BLaER1 treated with 17β-estradiol and CSF1 and Interleukin-3, amounts not matched to agents 10 nM and 100 nM (cell line): ENCODE results near the gene C7orf25.
A peak's percentile ranks its signal among the peaks of the same experiment; 100 is the strongest.
"Not testable (repeated sequence)": the region's sequence is repeated elsewhere in the genome, so short reads cannot be mapped to it uniquely, and the experiment has no call there.

Experiments
- H3K27ac ChIP-seq, 11 experiments: shearing (Covaris generic); formaldehyde crosslinking; 2 replicates each; pipeline ENCODE4 v1.8.1; 2022
- H3K27me3 ChIP-seq, 11 experiments: shearing (Covaris generic); formaldehyde crosslinking; 2 replicates each; pipeline ENCODE4 v1.8.1; 2022
- H3K36me3 ChIP-seq, 11 experiments: shearing (Covaris generic); formaldehyde crosslinking; 2 replicates each; pipeline ENCODE4 v1.8.1; 2022
- H3K4me1 ChIP-seq, 10 experiments: shearing (Covaris generic); formaldehyde crosslinking; 2 replicates each; pipeline ENCODE4 v1.8.1; 2022
- H3K4me2 ChIP-seq, 11 experiments: shearing (Covaris generic); formaldehyde crosslinking; 2 replicates each; pipeline ENCODE4 v1.8.1; 2022
- H3K4me3 ChIP-seq, 10 experiments: shearing (Covaris generic); formaldehyde crosslinking; 2 replicates each; pipeline ENCODE4 v1.8.1; 2022
- H3K9ac ChIP-seq, 11 experiments: shearing (Covaris generic); formaldehyde crosslinking; 2 replicates each; pipeline ENCODE4 v1.8.1; 2022
- H3K9me3 ChIP-seq, 11 experiments: shearing (Covaris generic); formaldehyde crosslinking; replicated peaks in 1 of 11; 2 replicates each; pipeline ENCODE4 v1.8.1; 2022
- H4K20me1 ChIP-seq, 11 experiments: shearing (Covaris generic); formaldehyde crosslinking; 2 replicates each; pipeline ENCODE4 v1.8.1; 2022
- Cebpa-rat ChIP-seq, 11 experiments: shearing (Covaris generic); IDR thresholded peaks; 2 replicates each; pipeline ENCODE4 v1.8.1; 2022

C7orf25 gene

DNA sequence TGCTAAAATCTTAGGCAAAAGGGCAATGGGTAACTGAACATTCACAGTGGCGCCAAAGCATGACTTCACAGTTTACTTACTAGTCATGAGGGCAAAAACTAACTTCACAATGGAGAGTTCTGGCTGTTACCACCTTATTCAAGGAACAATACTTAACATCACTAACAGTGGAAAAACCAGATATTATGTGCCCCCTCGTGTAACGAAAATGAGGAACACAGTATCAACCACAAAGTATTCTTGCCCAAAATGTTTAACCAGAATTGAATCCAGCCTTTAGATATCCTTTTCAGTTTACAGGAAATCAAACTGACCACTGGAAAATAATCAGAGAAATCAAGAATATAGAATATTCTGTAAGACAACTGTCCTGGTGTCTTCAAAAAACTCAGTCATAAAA lies 9.5 kb downstream of the C7orf25 start:
- TF ChIP-seq Cebpa-rat (IDR thresholded peaks at IDR 0.05): no peak
- Histone ChIP-seq H3K27ac (no peak overlapping the region), H3K27me3 (no peaks in the 10 kb centered on the region), H3K4me2 (peak overlapping the region in 3 of 11 experiments; percentile 9 to 12 (median 10); a peak in 1 of 22 replicates), H3K36me3 (no peaks in the 10 kb centered on the region), H3K9ac (no peak overlapping the region), H3K9me3 (no peaks in the 10 kb centered on the region), H4K20me1 (no peaks in the 10 kb centered on the region), H3K4me3 (no peak overlapping the region), H3K4me1 (peaks cover 0 to 9% (median 5%) of the 10 kb centered on the region in 10 experiments; a peak in 6 of 20 replicates)

DNA sequence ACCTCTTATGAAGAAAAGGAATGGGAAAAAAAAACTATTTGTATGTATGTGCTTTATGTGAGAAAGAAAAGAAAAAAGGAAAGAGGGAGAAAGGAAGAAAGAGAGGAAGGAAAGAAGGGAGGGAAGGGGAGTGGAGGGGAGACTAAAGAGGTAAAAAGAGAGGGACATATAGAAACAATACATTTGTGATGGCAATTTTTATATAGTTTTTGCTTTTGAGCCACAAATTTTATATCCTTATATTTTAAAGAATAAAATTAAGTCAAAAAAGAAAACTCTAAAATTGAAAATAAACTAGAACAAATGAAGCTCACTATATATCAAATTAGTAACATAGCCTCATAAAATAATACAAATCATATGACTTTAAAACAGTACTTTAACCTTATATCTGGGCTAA lies 11.0 kb downstream of the C7orf25 start:
- Histone ChIP-seq H4K20me1 (no peaks in the 10 kb centered on the region), H3K9me3 (peaks cover 0 to 4% (median 0%) of the 10 kb centered on the region in 11 experiments; a peak in 1 of 22 replicates), H3K4me2 (no peak overlapping the region), H3K4me3 (no peak overlapping the region), H3K27ac (no peak overlapping the region), H3K36me3 (no peaks in the 10 kb centered on the region), H3K27me3 (no peaks in the 10 kb centered on the region), H3K9ac (no peak overlapping the region), H3K4me1 (peaks cover 0 to 9% (median 5%) of the 10 kb centered on the region in 10 experiments; a peak in 6 of 20 replicates)
- no peak for TF ChIP-seq Cebpa-rat (IDR thresholded peaks at IDR 0.05)

DNA sequence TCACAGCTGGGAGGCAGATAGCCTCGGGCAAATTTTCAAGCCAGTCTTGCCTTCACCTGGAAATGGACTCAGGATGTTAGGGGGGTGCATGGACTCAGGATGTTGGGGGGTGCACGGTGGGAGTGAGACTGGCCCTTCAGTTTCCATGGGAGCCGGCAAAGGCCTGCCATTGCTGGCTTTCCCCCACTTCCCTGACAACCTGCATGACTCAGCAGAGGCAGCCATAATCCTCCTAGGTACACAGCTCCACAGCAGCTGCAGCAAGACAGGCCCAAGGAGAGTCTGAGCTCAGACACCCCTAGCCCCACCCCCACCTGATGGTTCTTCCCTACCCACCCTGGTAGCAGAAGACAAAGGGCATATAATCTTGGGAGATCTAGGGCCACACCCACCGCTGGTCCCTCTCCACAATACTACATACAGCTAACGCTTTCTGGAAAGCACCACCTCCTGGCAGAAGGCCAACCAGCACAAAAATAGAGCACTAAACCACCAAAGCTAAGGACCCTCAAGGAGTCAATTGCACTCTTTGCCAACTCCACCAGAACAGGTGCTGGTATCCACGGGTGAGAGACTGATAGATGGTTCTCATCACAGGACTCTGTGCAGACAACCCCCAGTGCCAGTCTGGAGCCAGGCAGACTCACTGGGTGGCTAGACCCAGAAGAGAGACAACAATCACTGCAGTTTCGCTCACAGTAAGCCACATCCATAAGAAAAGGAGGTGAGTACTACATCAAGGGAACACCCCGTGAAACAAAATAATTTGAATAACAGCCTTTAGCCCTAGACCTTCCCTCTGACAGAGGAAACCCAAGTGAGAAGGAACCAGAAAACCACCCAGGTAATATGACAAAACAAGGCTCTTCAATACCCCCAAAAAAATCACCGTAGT lies 18.3 kb downstream of the C7orf25 start:
- Histone ChIP-seq H3K36me3 (0 out of 22 replicates have a peak, but pooled peaks cover 0 to 4% (median 0%) of the 10 kb centered on the region in 11 experiments), H3K27me3 (no peaks in the 10 kb centered on the region), H3K9ac (no peak overlapping the region), H3K9me3 (peaks cover 8 to 24% (median 12%) of the 10 kb centered on the region in 11 experiments; a peak in 16 of 22 replicates), H3K4me3 (no peak overlapping the region), H4K20me1 (no peaks in the 10 kb centered on the region), H3K4me1 (peaks cover 10 to 26% (median 17%) of the 10 kb centered on the region in 10 experiments), H3K4me2 (peak overlapping the region in 4 of 11 experiments; percentile 17 to 33 (median 22); a peak in 7 of 22 replicates), H3K27ac (peak overlapping the region in 1 of 11 experiments; percentile 12; a peak in 1 of 22 replicates)
- TF ChIP-seq Cebpa-rat (IDR thresholded peaks at IDR 0.05): no peak

DNA sequence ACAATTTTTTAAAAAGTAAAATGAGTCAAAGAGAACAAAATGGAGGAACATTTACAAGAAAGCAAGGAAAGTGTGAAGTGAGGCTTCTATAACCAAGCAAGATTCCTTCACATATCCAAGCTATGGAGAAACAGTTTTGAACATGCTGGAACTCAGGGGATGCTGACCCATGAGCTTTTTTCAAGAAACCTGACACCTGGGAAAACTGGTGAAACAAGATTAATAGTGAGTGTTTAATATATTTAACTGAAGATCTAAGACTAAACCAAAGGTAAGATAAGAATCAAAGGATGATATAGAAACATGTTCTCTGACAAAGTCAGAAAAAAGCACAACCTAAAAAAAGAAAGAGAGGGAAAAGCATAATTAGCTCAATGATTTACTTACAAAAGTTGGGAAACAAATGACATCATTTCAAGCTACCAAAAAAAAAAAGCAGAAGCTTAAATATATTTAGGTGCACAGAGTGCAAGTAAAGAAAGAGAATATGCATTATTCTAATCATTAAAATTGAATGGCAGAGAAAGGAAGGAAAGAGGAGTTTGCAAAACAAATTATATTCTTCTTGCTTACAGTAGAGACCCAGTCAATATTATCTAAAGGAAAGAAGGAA lies 24.9 kb downstream of the C7orf25 start:
- TF ChIP-seq Cebpa-rat (IDR thresholded peaks at IDR 0.05): no peak
- H3K9me3 ChIP-seq: peaks cover 0 to 14% (median 2%) of the 10 kb centered on the region in 11 experiments; a peak in 10 of 22 replicates
- peak overlapping the region in 4 of 11 experiments; percentile 7 to 82 (median 26); a peak in 5 of 22 replicates for H3K9ac ChIP-seq
- H3K4me1 ChIP-seq: peaks cover 36 to 82% (median 71%) of the 10 kb centered on the region in 10 experiments
- H3K4me3 ChIP-seq: peak overlapping the region in 8 of 10 experiments; percentile 65 to 74 (median 69); a peak in 10 of 20 replicates
- peaks cover 0 to 10% (median 0%) of the 10 kb centered on the region in 11 experiments; a peak in 1 of 22 replicates for H3K36me3 ChIP-seq
- peak overlapping the region; percentile 78 to 97 (median 92); a peak in 21 of 22 replicates for H3K4me2 ChIP-seq
- no peaks in the 10 kb centered on the region for H4K20me1 ChIP-seq
- H3K27ac ChIP-seq: peak overlapping the region in 4 of 11 experiments; percentile 35 to 90 (median 74); a peak in 3 of 22 replicates
- H3K27me3 ChIP-seq: no peaks in the 10 kb centered on the region

DNA sequence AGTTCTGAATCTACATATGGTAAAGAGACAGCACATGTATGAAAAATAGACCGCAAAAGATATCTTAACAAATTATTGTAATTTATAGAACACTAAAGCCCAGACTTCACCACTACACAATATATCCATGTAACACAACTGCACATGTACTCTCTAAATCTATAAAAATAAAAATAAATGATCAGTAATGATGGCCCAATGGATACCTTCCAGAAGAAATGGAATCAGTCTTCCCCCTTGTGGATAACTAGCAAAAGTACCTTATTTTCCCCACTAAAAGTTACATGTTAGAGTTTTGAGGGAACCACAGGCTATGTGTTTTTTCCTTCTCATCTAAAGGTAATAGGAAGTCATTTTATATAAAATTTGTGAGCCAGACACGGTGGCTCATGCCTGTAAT lies 25.7 kb downstream of the C7orf25 start:
- peak overlapping the region in 7 of 11 experiments; percentile 1 to 85 (median 35); a peak in 8 of 22 replicates for H3K27ac ChIP-seq
- H3K9ac ChIP-seq: peak overlapping the region in 3 of 11 experiments; percentile 18 to 43 (median 37); a peak in 3 of 22 replicates
- H4K20me1 ChIP-seq: no peaks in the 10 kb centered on the region
- H3K36me3 ChIP-seq: peaks cover 0 to 10% (median 0%) of the 10 kb centered on the region in 11 experiments; a peak in 1 of 22 replicates
- H3K9me3 ChIP-seq: peaks cover 0 to 19% (median 4%) of the 10 kb centered on the region in 11 experiments; a peak in 10 of 22 replicates
- H3K27me3 ChIP-seq: no peaks in the 10 kb centered on the region
- H3K4me2 ChIP-seq: peak overlapping the region; percentile 20 to 97 (median 91); a peak in 19 of 22 replicates
- no peak for TF ChIP-seq Cebpa-rat (IDR thresholded peaks at IDR 0.05)
- H3K4me3 ChIP-seq: no peak overlapping the region
- peaks cover 36 to 83% (median 75%) of the 10 kb centered on the region in 10 experiments for H3K4me1 ChIP-seq

DNA sequence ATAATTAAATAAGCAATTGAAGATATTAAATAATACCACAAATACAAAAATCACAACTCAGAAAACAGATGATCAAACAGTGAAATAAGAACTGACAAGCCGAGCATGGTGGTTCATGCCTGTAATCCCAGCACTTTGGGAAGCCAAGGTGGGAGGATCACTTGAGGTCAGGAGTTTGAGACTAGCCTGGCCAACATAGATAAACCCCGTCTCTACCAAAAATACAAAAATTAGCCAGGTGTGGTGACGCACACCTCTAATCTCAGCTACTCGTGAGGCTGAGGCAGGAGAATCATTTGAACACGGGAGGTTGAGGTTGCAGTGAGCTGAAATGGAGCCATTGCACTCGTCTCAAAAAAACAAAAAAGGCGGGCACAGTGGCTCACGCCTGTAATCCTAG lies 26.7 kb downstream of the C7orf25 start:
- H3K9ac ChIP-seq, H3K36me3 ChIP-seq, H3K27me3 ChIP-seq, H3K4me3 ChIP-seq, H4K20me1 ChIP-seq: not testable (repeated sequence)
- Histone ChIP-seq H3K9me3 (peaks cover 0 to 19% (median 4%) of the 10 kb centered on the region in 11 experiments; a peak in 10 of 22 replicates), H3K4me2 (peak overlapping the region in 8 of 11 experiments; percentile 11 to 95 (median 20); a peak in 9 of 22 replicates), H3K4me1 (peaks cover 36 to 81% (median 68%) of the 10 kb centered on the region in 10 experiments), H3K27ac (peak overlapping the region in 4 of 11 experiments; percentile 48 to 85 (median 55); a peak in 8 of 22 replicates)

DNA sequence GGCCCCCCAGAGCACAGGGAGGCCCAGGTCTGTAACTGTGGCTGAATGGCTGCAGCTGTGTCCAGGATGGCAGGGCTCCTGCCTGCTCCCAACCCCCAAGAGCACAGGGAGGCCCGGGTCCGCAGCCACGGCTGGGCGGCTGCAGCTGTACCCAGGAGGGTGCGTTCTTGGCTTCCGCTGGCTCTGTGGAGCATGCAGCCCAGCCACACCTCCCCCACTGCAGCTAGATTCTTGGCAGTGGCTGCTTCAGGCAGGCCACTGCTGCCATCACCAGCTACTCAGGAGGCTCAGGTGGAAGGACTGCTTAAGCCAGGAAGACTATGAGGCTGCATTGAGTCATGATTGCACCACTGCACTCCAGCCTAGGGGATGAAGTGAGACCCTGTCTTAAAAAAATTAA lies 27.9 kb downstream of the C7orf25 start:
- no peaks in the 10 kb centered on the region for H3K27me3 ChIP-seq
- peaks cover 26 to 69% (median 61%) of the 10 kb centered on the region in 10 experiments for H3K4me1 ChIP-seq
- H3K9ac ChIP-seq: peak overlapping the region in 9 of 11 experiments; percentile 35 to 69 (median 57); a peak in 16 of 22 replicates
- peak in 4 of 11 experiments; percentile 24 to 63 (median 40); a peak in 3 of 22 replicates for TF ChIP-seq Cebpa-rat (IDR thresholded peaks at IDR 0.05)
- peaks cover 0 to 10% (median 0%) of the 10 kb centered on the region in 11 experiments; a peak in 1 of 22 replicates for H3K36me3 ChIP-seq
- H3K27ac ChIP-seq: peak overlapping the region in 9 of 11 experiments; percentile 10 to 85 (median 70); a peak in 17 of 22 replicates
- H3K4me2 ChIP-seq: peak overlapping the region; percentile 62 to 96 (median 92)
- no peaks in the 10 kb centered on the region for H4K20me1 ChIP-seq
- H3K4me3 ChIP-seq: peak overlapping the region in 5 of 10 experiments; percentile 22 to 51 (median 31); a peak in 5 of 20 replicates
- peaks cover 0 to 19% (median 4%) of the 10 kb centered on the region in 11 experiments; a peak in 10 of 22 replicates for H3K9me3 ChIP-seq

DNA sequence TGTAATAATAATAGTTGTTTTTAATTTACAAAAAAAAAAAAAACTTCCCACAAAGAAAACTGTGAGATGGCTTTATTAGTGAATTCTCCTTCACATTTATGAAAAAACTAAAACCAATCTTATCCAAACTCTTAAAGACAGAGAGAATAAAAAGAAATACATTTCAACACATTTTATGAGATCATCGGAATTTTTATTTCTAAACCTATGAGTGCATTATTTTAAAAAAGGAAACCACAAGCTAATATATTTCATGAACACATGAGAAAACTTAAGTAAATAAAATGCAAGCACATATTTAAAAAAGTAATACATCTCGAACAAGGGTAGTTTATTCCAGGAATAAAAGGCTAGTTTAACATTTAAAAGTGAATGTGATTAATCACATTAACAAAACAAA lies 31.5 kb downstream of the C7orf25 start:
- H3K9me3 ChIP-seq: peaks cover 0 to 19% (median 4%) of the 10 kb centered on the region in 11 experiments; a peak in 10 of 22 replicates
- H3K36me3 ChIP-seq: peaks cover 0 to 10% (median 0%) of the 10 kb centered on the region in 11 experiments; a peak in 1 of 22 replicates
- peaks cover 26 to 50% (median 46%) of the 10 kb centered on the region in 10 experiments for H3K4me1 ChIP-seq
- H3K4me2 ChIP-seq: no peak overlapping the region
- H3K27me3 ChIP-seq: no peaks in the 10 kb centered on the region
- no peak overlapping the region for H3K9ac ChIP-seq
- no peaks in the 10 kb centered on the region for H4K20me1 ChIP-seq
- TF ChIP-seq Cebpa-rat (IDR thresholded peaks at IDR 0.05): no peak
- H3K27ac ChIP-seq: no peak overlapping the region
- no peak overlapping the region for H3K4me3 ChIP-seq
